Testis (tissue), 2 donors: ENCODE results near the gene PTPRK.

ENCODE experiments used
- POLR2A ChIP-seq: fragments of 450-650 bp; IDR thresholded peaks from one replicate; pipeline ENCODE4 v1.6.1; 2017; ENCODE audit warnings: antibody characterized with exemption, mild to moderate bottlenecking, moderate library complexity
- TF ChIP-seq, protein P1 (sequence below), 3 experiments: fragments of 450-650 bp in 2 of 3; fragments of 200-600 bp in 1 of 3; sonication (generic) in 1 of 3; IDR thresholded peaks; one replicate each; pipeline ENCODE4 v1.5.1; 2016 to 2019; ENCODE audit warnings: antibody characterized with exemption in 3 of 3, mild to moderate bottlenecking in 2 of 3, moderate library complexity in 1 of 3

- TF ChIP-seq, protein P1, sequence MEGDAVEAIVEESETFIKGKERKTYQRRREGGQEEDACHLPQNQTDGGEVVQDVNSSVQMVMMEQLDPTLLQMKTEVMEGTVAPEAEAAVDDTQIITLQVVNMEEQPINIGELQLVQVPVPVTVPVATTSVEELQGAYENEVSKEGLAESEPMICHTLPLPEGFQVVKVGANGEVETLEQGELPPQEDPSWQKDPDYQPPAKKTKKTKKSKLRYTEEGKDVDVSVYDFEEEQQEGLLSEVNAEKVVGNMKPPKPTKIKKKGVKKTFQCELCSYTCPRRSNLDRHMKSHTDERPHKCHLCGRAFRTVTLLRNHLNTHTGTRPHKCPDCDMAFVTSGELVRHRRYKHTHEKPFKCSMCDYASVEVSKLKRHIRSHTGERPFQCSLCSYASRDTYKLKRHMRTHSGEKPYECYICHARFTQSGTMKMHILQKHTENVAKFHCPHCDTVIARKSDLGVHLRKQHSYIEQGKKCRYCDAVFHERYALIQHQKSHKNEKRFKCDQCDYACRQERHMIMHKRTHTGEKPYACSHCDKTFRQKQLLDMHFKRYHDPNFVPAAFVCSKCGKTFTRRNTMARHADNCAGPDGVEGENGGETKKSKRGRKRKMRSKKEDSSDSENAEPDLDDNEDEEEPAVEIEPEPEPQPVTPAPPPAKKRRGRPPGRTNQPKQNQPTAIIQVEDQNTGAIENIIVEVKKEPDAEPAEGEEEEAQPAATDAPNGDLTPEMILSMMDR (IDR thresholded peaks at IDR 0.05), result no peak
- TF ChIP-seq POLR2A, result no peak
Measured at GRCh38 chr6:128118401-128118800, 402.0 kb downstream of the PTPRK start.
